GM12878 (cell line): ENCODE results near the gene PARPBP. TPM values are rescaled to one million over a fixed set of nuclear protein-coding genes. Genes with fewer than 3 reads are reported as not detected.
"Not testable (repeated sequence)": the region's sequence is repeated elsewhere in the genome, so short reads cannot be mapped to it uniquely, and the experiment has no call there.

Experiments
- ATAC-seq: fragments of 200-7000 bp; cut with Tn5 transposase; 3 replicates; pipeline ENCODE4 v1.9.1; 2020; ENCODE audit warnings: mild to moderate bottlenecking, moderate library complexity
- BruUV-seq: library from RNA; stranded (reverse); fragments of 400-500 nt; replicated peaks from 2 replicates; lab custom pipeline; 2021; lab: Mats Ljungman, UMichigan
- CTCF ChIA-PET: fragments of 300-600 bp; sonication (Branson Sonifier 250); formaldehyde crosslinking; extraction: SDS; loops from one replicate; lab custom pipeline; 2021; ENCODE audit warnings: inconsistent platforms; lab: Yijun Ruan, JAX
- POLR2A ChIA-PET: fragments of 350-600 bp; formaldehyde crosslinking; extraction: SDS; loops from one replicate; lab custom pipeline; 2021; ENCODE audit warnings: inconsistent platforms; lab: Charles Lee
- RAD21 ChIA-PET: fragments of 300-600 bp; sonication (Branson Sonifier 250); formaldehyde crosslinking; loops from one replicate; lab custom pipeline; 2023; ENCODE audit warnings: antibody characterized with exemption; ENCODE audit not compliant: unreplicated experiment; lab: Charles Lee
- SMC1A ChIA-PET: fragments of 300-600 bp; sonication (Branson Sonifier 250); formaldehyde crosslinking; loops from one replicate; lab custom pipeline; 2023; ENCODE audit not compliant: unreplicated experiment, uncharacterized antibody; lab: Charles Lee
- DNase-seq: peaks from one replicate; pipeline ENCODE4 v3.0.0-alpha.2; 2011; ENCODE audit warnings: low read depth, low spot score
- FAIRE-seq: peaks from 3 replicates; lab custom pipeline; 2011; peaks lifted over from hg19 to GRCh38; lab: Jason Lieb, UNC
- H2AFZ ChIP-seq: 2 replicates; pipeline ENCODE4 v1.6.0; 2011; ENCODE audit warnings: low read depth, low read length, control low read depth; ENCODE audit not compliant: control insufficient read depth
- H3K27ac ChIP-seq: 2 replicates; pipeline ENCODE4 v1.5.1; 2011; ENCODE audit warnings: control low read depth; ENCODE audit not compliant: control insufficient read depth, insufficient read depth
- H3K27me3 ChIP-seq, 2 experiments: replicated peaks in 1 of 2; 2 replicates each; pipeline versions ENCODE4 v1.6.0 to v1.6.1; 2011; ENCODE audit warnings: low read length in 1 of 2; ENCODE audit not compliant: control insufficient read depth in 2 of 2, insufficient read depth in 2 of 2
- H3K36me3 ChIP-seq, 2 experiments: 2 replicates each; pipeline ENCODE4 v1.5.1; 2011; ENCODE audit warnings: low read length in 1 of 2; ENCODE audit not compliant: control insufficient read depth in 2 of 2, insufficient read depth in 2 of 2
- H3K4me1 ChIP-seq: 2 replicates; pipeline ENCODE4 v1.6.1; 2011; ENCODE audit warnings: mild to moderate bottlenecking, low read length, moderate library complexity, mixed read lengths; ENCODE audit not compliant: control insufficient read depth, insufficient read depth
- H3K4me2 ChIP-seq: 2 replicates; pipeline ENCODE4 v1.6.0; 2011; ENCODE audit warnings: control low read depth; ENCODE audit not compliant: control insufficient read depth, insufficient read depth
- H3K4me3 ChIP-seq: fragments of 200-600 bp; sonication (generic); 2 replicates; pipeline ENCODE4 v1.5.1; 2016
- H3K79me2 ChIP-seq: 2 replicates; pipeline ENCODE4 v1.6.0; 2011; ENCODE audit warnings: low read length; ENCODE audit not compliant: control insufficient read depth, insufficient read depth
- H3K9ac ChIP-seq: 2 replicates; pipeline ENCODE4 v1.8.0; 2011; ENCODE audit warnings: low read length, control low read depth, mixed read lengths; ENCODE audit not compliant: control insufficient read depth, insufficient read depth
- H3K9me3 ChIP-seq: replicated peaks from 3 replicates; pipeline ENCODE4 v1.5.1; 2011; ENCODE audit warnings: mild to moderate bottlenecking, low read length; ENCODE audit not compliant: control insufficient read depth, insufficient read depth
- H4K20me1 ChIP-seq: 2 replicates; pipeline ENCODE4 v1.6.0; 2011; ENCODE audit not compliant: control insufficient read depth, insufficient read depth
- CBFB ChIP-seq: IDR thresholded peaks from 2 replicates; pipeline ENCODE4 v1.6.1; 2016; ENCODE audit warnings: antibody characterized with exemption, low read depth
- KDM1A ChIP-seq: fragments of 200-600 bp; sonication (generic); IDR thresholded peaks from 2 replicates; pipeline ENCODE4 v1.6.1; 2016; ENCODE audit warnings: borderline replicate concordance
- POLR2A ChIP-seq: IDR thresholded peaks from 2 replicates; pipeline ENCODE4 v1.6.1; 2011; ENCODE audit warnings: low read depth, mild to moderate bottlenecking, low read length
- SIN3A ChIP-seq: IDR thresholded peaks from 2 replicates; pipeline ENCODE4 v1.6.1; 2012; ENCODE audit warnings: low read depth, low read length, improper control_type of control experiment
- USF1 ChIP-seq: IDR thresholded peaks from 2 replicates; pipeline ENCODE4 v1.6.1; 2011; ENCODE audit warnings: borderline replicate concordance, low read depth, mild to moderate bottlenecking, moderate library complexity, mixed read lengths, low read length; ENCODE audit not compliant: insufficient read depth; ENCODE audit errors: extremely low read length
- YBX1 ChIP-seq: fragments of 450-650 bp; IDR thresholded peaks from 2 replicates; pipeline ENCODE4 v1.6.1; 2016; ENCODE audit warnings: antibody characterized with exemption
- ZBTB40 ChIP-seq: fragments of 450-650 bp; IDR thresholded peaks from 2 replicates; pipeline ENCODE4 v1.6.1; 2016; ENCODE audit warnings: mild to moderate bottlenecking, moderate library complexity, borderline replicate concordance
- ZNF217 ChIP-seq: fragments of 450-650 bp; IDR thresholded peaks from 2 replicates; pipeline ENCODE4 v1.6.1; 2017; ENCODE audit warnings: antibody characterized with exemption, mild to moderate bottlenecking
- ZNF687 ChIP-seq: fragments of 450-650 bp; IDR thresholded peaks from 2 replicates; pipeline ENCODE4 v1.6.1; 2017; ENCODE audit warnings: mild to moderate bottlenecking, moderate library complexity
- WGBS: methylation state at CpG from one replicate; pipeline ENCODE4 v1.1.6; 2016; ENCODE audit warnings: low lambda C conversion rate; ENCODE audit not compliant: insufficient replicate concordance, insufficient coverage; ENCODE audit errors: missing lambda C conversion rate; 5-methylcytosine and 5-hydroxymethylcytosine counted together
- in situ Hi-C: fragments of 300-500 bp; cut with MboI; formaldehyde crosslinking; loops from 9 replicates; pipeline ENCODE4 v1.14.3; 2018; ENCODE audit warnings: mixed read lengths
- intact Hi-C: fragments of 100-400 bp; cut with micrococcal nuclease; formaldehyde crosslinking; loops from one replicate; pipeline ENCODE4 v1.14.2; 2022; ENCODE audit not compliant: unreplicated experiment
- polyA plus RNA-seq, 11 experiments: library from polyadenylated mRNA; depleted of rRNA in 4 of 11; unstranded in 6 of 11; stranded (reverse) in 5 of 11; fragments of >200 nt; fragmentation: Nextera tagmentation in 4 of 11; fragmentation: Illumina TruSeq in 1 of 11; extraction: Ambion mirVana in 4 of 11; extraction: Trizol in 1 of 11; gene quantifications; 1 replicate in 1 of 11; 2 replicates in 10 of 11; pipeline versions ENCODE4 v1.2.1 to v1.2.3, GENCODE V29; 2011 to 2016; ENCODE audit warnings: inconsistent platforms in 2 of 11, missing spikeins in 2 of 11, low read depth in 1 of 11
- total RNA-seq, 4 experiments: library from RNA; depleted of rRNA in 3 of 4; stranded (reverse); fragments of >200 nt in 3 of 4; fragmentation: Illumina TruSeq in 1 of 4; extraction: Trizol in 1 of 4; gene quantifications; 2 replicates each; pipeline versions ENCODE4 v1.2.1 to v1.2.3, GENCODE V29; 2013 to 2021

PARPBP gene
- total and polyA plus RNA-seq, 10 of the 15 experiments (the other 5 are each of a cell fraction or from before 2014, with no cell fraction given), result 20.3 to 57.7 (median 32.4) TPM

- TF ChIP-seq ZNF687, result peak; percentile 94
- no peak for TF ChIP-seq USF1
- TF ChIP-seq CBFB, result peak; percentile 87; the same call in 1 of the 2 replicates
- no peak for TF ChIP-seq ZNF217
- TF ChIP-seq ZBTB40, result peak; percentile 92
- peak; percentile 99 for TF ChIP-seq SIN3A
- no peak for TF ChIP-seq KDM1A
- TF ChIP-seq POLR2A, result peak; percentile 95
- no peak for TF ChIP-seq YBX1
These were observed at the start of gene PARPBP, which contains the start of gene NUP37 (continued) for GRCh38 chr12:102119674-102120563.

- BruUV-seq, DNase-seq, in situ Hi-C loops, H3K79me2 ChIP-seq, ATAC-seq, FAIRE-seq, H3K9ac ChIP-seq, H3K4me3 ChIP-seq, POLR2A ChIA-PET, H3K27me3 ChIP-seq, H4K20me1 ChIP-seq, H3K27ac ChIP-seq, CTCF ChIA-PET, H2AFZ ChIP-seq, SMC1A ChIA-PET, H3K9me3 ChIP-seq, H3K4me2 ChIP-seq, H3K4me1 ChIP-seq, intact Hi-C loops, RAD21 ChIA-PET: not testable (repeated sequence)
- peaks cover 0 to 19% of the 10 kb centered on the region in 2 experiments; a peak in 2 of 4 replicates for H3K36me3 ChIP-seq
- WGBS, result 98% methylated on average over 7 of the region's 7 CpGs
These were observed 47.9 kb upstream of the PARPBP start for GRCh38 chr12:102072092-102072491.
